Thyroid gland (tissue), 4 donors: ENCODE data around the gene CDH26. TPM values are rescaled to one million over a fixed set of nuclear protein-coding genes. Genes with fewer than 3 reads are reported as not detected.

ENCODE experiments used
- DNase-seq, 2 donors: peaks; one replicate each; pipeline ENCODE4 v3.0.0-alpha.2; 2019
- H3K27ac ChIP-seq, 3 donors: fragments of 200-600 bp; sonication (generic); 1 replicate in 2 of 3; 2 replicates in 1 of 3; pipeline ENCODE4 v1.5.1; 2016 to 2019; ENCODE audit warnings: mild to moderate bottlenecking in 1 of 3, moderate library complexity in 1 of 3
- H3K27me3 ChIP-seq: fragments of 200-600 bp; sonication (generic); one replicate; pipeline ENCODE4 v1.5.1; 2019
- H3K36me3 ChIP-seq, 2 donors: fragments of 200-600 bp; sonication (generic); one replicate each; pipeline ENCODE4 v1.5.1; 2016 to 2019
- H3K4me1 ChIP-seq, 2 donors: fragments of 200-600 bp; sonication (generic); one replicate each; pipeline ENCODE4 v1.5.1; 2017 to 2019
- H3K4me3 ChIP-seq, 3 donors: fragments of 200-600 bp; sonication (generic); replicated peaks in 1 of 3; 1 replicate in 2 of 3; 2 replicates in 1 of 3; pipeline ENCODE4 v1.5.1; 2016; ENCODE audit warnings: mild to moderate bottlenecking in 1 of 3
- H3K9me3 ChIP-seq: fragments of 200-600 bp; sonication (generic); one replicate; pipeline ENCODE4 v1.5.1; 2017
- POLR2A ChIP-seq, 2 donors: fragments of 450-650 bp; IDR thresholded peaks; one replicate each; pipeline ENCODE4 v1.6.1; 2017; ENCODE audit warnings: antibody characterized with exemption in 2 of 2, mild to moderate bottlenecking in 2 of 2, moderate library complexity in 1 of 2
- WGBS, 2 donors: methylation state at CpG; one replicate each; pipeline ENCODE4 v1.1.5; 2017; 5-methylcytosine and 5-hydroxymethylcytosine counted together
- intact Hi-C: fragments of 100-400 bp; cut with DNase I; formaldehyde crosslinking; loops from one replicate; pipeline ENCODE4 v1.15.1; 2023
- total RNA-seq, 4 donors: library from RNA; depleted of rRNA; stranded (reverse); fragments of >200 nt; gene quantifications; one replicate each; pipeline ENCODE4 v1.2.3, GENCODE V29; 2016
- TF ChIP-seq, protein P1 (sequence below), 6 experiments: fragments of 200-600 bp in 3 of 6; fragments of 450-650 bp in 3 of 6; sonication (generic) in 3 of 6; IDR thresholded peaks; one replicate each; pipeline ENCODE4 v1.5.1; 2016 to 2019; ENCODE audit warnings: antibody characterized with exemption in 6 of 6, mild to moderate bottlenecking in 2 of 6, inconsistent platforms in 1 of 6, moderate library complexity in 1 of 6

CDH26 gene
- total RNA-seq, 4 donors from 2014 or later, result 0.56 to 2.5 (median 1.5) TPM

DNA sequence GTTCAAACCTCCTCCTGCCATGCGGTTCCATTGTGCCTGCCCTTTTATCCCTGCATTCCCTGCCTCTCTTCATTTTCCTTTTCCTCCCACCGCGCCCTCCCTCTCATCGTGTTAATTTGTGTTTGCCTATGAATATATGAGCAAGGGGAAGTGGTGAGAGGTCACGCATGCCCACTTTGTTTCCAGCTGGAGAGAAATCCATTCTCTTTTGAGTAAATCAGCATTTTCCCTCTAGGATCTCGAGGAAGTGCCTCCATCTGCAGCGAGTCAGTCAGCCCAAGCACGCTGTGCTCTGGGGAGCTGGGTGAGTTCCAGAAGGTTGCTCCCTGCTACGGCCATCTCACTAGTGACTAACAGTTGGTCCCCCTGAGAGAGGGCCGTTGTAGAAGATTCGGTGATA lies 42.9 kb downstream of the CDH26 start:
- WGBS, 2 donors, result 72 to 81% methylated on average over 11 of the region's 11 CpGs
- intact Hi-C loops, result no loop called here
- no peaks in the 10 kb centered on the region for H3K9me3 ChIP-seq
- H3K27ac ChIP-seq, result no peak overlapping the region
- no peaks in the 10 kb centered on the region for H3K4me1 ChIP-seq
- H3K27me3 ChIP-seq, result no peaks in the 10 kb centered on the region
- no peak overlapping the region for H3K4me3 ChIP-seq
- no peaks in the 10 kb centered on the region for H3K36me3 ChIP-seq
- DNase-seq, result no peak
- TF ChIP-seq, protein P1, sequence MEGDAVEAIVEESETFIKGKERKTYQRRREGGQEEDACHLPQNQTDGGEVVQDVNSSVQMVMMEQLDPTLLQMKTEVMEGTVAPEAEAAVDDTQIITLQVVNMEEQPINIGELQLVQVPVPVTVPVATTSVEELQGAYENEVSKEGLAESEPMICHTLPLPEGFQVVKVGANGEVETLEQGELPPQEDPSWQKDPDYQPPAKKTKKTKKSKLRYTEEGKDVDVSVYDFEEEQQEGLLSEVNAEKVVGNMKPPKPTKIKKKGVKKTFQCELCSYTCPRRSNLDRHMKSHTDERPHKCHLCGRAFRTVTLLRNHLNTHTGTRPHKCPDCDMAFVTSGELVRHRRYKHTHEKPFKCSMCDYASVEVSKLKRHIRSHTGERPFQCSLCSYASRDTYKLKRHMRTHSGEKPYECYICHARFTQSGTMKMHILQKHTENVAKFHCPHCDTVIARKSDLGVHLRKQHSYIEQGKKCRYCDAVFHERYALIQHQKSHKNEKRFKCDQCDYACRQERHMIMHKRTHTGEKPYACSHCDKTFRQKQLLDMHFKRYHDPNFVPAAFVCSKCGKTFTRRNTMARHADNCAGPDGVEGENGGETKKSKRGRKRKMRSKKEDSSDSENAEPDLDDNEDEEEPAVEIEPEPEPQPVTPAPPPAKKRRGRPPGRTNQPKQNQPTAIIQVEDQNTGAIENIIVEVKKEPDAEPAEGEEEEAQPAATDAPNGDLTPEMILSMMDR (IDR thresholded peaks at IDR 0.05), result no peak
- no peak for TF ChIP-seq POLR2A (IDR thresholded peaks at IDR 0.05)

- Histone ChIP-seq H3K36me3 (no peaks in the 10 kb centered on the region), H3K27me3 (no peaks in the 10 kb centered on the region), H3K9me3 (no peaks in the 10 kb centered on the region), H3K4me1 (no peaks in the 10 kb centered on the region), H3K4me3 (no peak overlapping the region), H3K27ac (no peak overlapping the region)
- no peak for DNase-seq
- intact Hi-C loops, result no loop called here
- WGBS, 2 donors, result 86 to 95% methylated on average over 4 of the region's 4 CpGs
- TF ChIP-seq POLR2A (IDR thresholded peaks at IDR 0.05), result no peak
- TF ChIP-seq, protein P1 (IDR thresholded peaks at IDR 0.05), result no peak
Measured at GRCh38 chr20:60003776-60004175, 45.6 kb downstream of the CDH26 start.

DNA sequence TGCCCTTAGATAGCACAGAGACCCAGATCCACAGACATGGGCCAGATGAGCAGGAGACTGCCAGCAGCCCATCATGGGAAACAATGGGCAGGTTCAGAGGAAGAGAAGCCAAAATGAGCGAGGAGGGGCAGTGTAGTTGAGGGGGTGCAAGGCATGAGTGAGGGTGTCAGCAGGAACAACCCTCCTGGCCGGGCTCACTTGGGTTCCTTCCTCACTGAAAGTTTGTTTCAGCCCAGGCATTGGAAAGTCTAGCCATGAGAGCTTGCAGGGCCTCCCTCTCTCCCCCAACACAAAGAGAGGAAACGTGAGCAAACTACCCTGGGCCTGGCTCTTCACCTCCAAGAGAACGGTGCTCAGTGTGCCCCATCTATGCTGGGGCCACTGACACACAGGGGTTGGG lies 48.0 kb downstream of the CDH26 start:
- WGBS, 2 donors, result 89 to 90% methylated on average over 4 of the region's 4 CpGs
- no peaks in the 10 kb centered on the region for H3K27me3 ChIP-seq
- no peaks in the 10 kb centered on the region for H3K36me3 ChIP-seq
- intact Hi-C loops, result no loop called here
- H3K9me3 ChIP-seq, result no peaks in the 10 kb centered on the region
- H3K4me1 ChIP-seq, result no peaks in the 10 kb centered on the region
- no peak for TF ChIP-seq POLR2A (IDR thresholded peaks at IDR 0.05)
- TF ChIP-seq, protein P1 (IDR thresholded peaks at IDR 0.05), result no peak
- H3K4me3 ChIP-seq, result no peak overlapping the region
- DNase-seq, result no peak
- H3K27ac ChIP-seq, result no peak overlapping the region

- Histone ChIP-seq H3K4me3 (no peak overlapping the region), H3K27me3 (no peaks in the 10 kb centered on the region), H3K9me3 (no peaks in the 10 kb centered on the region), H3K36me3 (no peaks in the 10 kb centered on the region), H3K4me1 (no peaks in the 10 kb centered on the region), H3K27ac (no peak overlapping the region)
- 15 to 29% methylated on average over 2 of the region's 2 CpGs for WGBS, 2 donors
- no peak for TF ChIP-seq POLR2A (IDR thresholded peaks at IDR 0.05)
- TF ChIP-seq, protein P1 (IDR thresholded peaks at IDR 0.05), result no peak
- intact Hi-C loops, result no loop called here
- peak; percentile 20 to 28 for DNase-seq
Measured at GRCh38 chr20:60007464-60007863, 49.2 kb downstream of the CDH26 start.

DNA sequence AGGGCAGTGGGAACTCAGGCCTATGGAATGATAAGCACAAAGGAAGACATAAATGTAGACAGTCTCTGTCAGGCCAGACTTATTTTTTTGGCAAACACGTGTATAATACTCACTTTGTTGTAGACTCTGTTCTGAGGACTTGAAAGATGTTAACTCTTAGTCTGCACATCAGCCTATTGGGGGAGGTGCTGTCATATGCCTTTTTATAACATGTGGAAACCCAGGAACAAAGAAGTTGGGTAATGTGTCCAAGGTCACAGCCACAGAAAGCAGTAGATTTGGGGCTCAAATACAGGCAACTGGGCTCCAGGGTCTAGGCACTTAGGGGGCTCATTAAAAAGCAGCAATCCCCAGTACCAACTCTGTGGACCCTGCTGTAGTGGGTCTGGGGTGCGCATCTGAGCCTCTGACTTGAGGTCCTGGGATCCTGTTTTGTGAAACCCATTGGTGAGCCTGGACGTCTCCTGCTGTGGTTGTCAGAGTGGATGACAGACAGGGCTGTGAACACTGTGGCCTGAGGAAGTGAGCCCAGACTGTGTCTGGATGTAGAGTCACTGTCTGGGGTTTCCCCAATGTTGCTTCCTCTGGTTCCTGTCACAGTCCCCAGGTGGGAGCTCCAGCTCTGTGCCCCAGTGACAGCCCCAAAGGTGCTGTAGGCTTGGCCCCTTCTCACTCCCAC lies 50.0 kb downstream of the CDH26 start:
- no peaks in the 10 kb centered on the region for H3K36me3 ChIP-seq
- 73 to 84% methylated on average over 3 of the region's 3 CpGs for WGBS, 2 donors
- intact Hi-C loops, result no loop called here
- H3K4me3 ChIP-seq, result no peak overlapping the region
- H3K27me3 ChIP-seq, result no peaks in the 10 kb centered on the region
- no peak for DNase-seq
- H3K4me1 ChIP-seq, result no peaks in the 10 kb centered on the region
- no peaks in the 10 kb centered on the region for H3K9me3 ChIP-seq
- H3K27ac ChIP-seq, result no peak overlapping the region
- TF ChIP-seq, protein P1 (IDR thresholded peaks at IDR 0.05), result no peak
- TF ChIP-seq POLR2A (IDR thresholded peaks at IDR 0.05), result no peak
